Measurements from ENCODE around the gene SYCE3. TPM values are rescaled to one million over a fixed set of nuclear protein-coding genes. Genes with fewer than 3 reads are reported as not detected.

The SYCE3 gene
- total RNA-seq, 1 donor from 2014 or later = not detected

DNA sequence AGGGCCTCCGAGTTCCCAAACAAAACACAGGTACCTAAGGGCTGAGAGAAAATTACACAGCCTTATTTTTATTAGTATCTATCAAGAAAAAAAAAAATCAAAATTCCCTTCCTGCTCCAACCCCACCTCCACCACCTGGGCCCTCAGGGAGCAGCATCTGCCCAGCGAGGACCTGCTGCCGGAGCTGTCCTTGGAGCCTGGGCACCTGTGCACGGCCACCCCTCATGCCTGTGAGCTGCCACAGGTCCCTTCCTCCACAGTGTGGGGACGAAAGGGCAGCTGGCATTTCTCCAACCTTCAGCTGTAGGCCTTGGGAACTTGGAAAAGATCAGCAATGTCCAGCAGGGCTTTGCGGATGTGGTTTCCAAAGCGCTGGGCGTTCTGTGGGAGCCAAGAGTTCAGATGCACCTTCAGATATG lies 6.3 kb upstream of the SYCE3 start:
- Mint-ChIP-seq H3K4me1 (peaks cover 2% of the 10 kb centered on the region), H3K27ac (no peak overlapping the region), H3K36me3 (peaks cover 16% of the 10 kb centered on the region), H3K9me3 (no peaks in the 10 kb centered on the region), H3K27me3 (ENCODE audit: insufficient read depth, low read depth) (no peaks in the 10 kb centered on the region), H3K4me3 (no peak overlapping the region)
- Histone ChIP-seq H3K4me2 (no peak overlapping the region), H2AFZ (replicated peaks) (no peak overlapping the region), H3K4me1 (no peaks in the 10 kb centered on the region), H3K4me3 (no peak overlapping the region), H3K36me3 (no peaks in the 10 kb centered on the region), H3K79me2 (ENCODE audit: low read depth) (no peaks in the 10 kb centered on the region), H4K20me1 (ENCODE audit: low read depth) (no peaks in the 10 kb centered on the region), H3K9me3 (ENCODE audit: low read depth) (no peaks in the 10 kb centered on the region), H3F3A (ENCODE audit: low read depth) (no peaks in the 10 kb centered on the region), H3K27ac (no peak overlapping the region), H3K9ac (no peak overlapping the region), H3K27me3 (peaks cover 10% of the 10 kb centered on the region)
- no peak for DNase-seq (ENCODE audit: low spot score)
- TF ChIP-seq EZH2 (IDR thresholded peaks at IDR 0.05) (no peak), EZH2phosphoT487 (IDR thresholded peaks at IDR 0.05) (no peak)
- TF ChIP-seq, protein P1, sequence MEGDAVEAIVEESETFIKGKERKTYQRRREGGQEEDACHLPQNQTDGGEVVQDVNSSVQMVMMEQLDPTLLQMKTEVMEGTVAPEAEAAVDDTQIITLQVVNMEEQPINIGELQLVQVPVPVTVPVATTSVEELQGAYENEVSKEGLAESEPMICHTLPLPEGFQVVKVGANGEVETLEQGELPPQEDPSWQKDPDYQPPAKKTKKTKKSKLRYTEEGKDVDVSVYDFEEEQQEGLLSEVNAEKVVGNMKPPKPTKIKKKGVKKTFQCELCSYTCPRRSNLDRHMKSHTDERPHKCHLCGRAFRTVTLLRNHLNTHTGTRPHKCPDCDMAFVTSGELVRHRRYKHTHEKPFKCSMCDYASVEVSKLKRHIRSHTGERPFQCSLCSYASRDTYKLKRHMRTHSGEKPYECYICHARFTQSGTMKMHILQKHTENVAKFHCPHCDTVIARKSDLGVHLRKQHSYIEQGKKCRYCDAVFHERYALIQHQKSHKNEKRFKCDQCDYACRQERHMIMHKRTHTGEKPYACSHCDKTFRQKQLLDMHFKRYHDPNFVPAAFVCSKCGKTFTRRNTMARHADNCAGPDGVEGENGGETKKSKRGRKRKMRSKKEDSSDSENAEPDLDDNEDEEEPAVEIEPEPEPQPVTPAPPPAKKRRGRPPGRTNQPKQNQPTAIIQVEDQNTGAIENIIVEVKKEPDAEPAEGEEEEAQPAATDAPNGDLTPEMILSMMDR (IDR thresholded peaks at IDR 0.05) = no peak

DNA sequence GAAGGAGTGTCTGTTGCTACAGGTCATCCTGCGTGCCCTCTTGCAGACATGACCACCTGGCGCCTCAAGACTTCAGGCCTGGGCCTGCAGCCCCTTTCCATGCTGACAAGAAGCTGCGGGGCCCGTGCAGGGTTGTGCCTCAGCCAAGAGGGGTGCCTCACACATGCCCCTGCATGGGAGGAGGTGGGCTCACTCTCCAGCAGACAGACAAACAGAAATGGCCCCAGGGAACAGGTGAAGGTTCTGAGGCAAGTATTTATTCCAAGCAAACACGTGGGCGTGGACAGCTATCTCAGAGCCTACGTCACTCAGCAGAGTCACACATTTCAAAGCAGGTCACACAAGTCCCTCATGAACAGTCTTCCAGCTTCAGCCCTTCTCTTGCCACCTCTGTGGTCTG lies 5.9 kb upstream of the SYCE3 start:
- Mint-ChIP-seq H3K4me1 (peaks cover 5% of the 10 kb centered on the region), H3K27ac (no peak overlapping the region), H3K4me3 (no peak overlapping the region), H3K36me3 (peaks cover 16% of the 10 kb centered on the region), H3K27me3 (ENCODE audit: insufficient read depth, low read depth) (peaks cover 3% of the 10 kb centered on the region), H3K9me3 (no peaks in the 10 kb centered on the region)
- no peak for DNase-seq (ENCODE audit: low spot score)
- no peak overlapping the region for H3K27ac ChIP-seq
- no peak overlapping the region for H3K9ac ChIP-seq
- H3K9me3 ChIP-seq (ENCODE audit: low read depth) = no peaks in the 10 kb centered on the region
- H4K20me1 ChIP-seq (ENCODE audit: low read depth) = no peaks in the 10 kb centered on the region
- H3K36me3 ChIP-seq = no peaks in the 10 kb centered on the region
- no peaks in the 10 kb centered on the region for H3K79me2 ChIP-seq (ENCODE audit: low read depth)
- peaks cover under 1% of the 10 kb centered on the region for H3K4me1 ChIP-seq
- H3F3A ChIP-seq (ENCODE audit: low read depth) = no peaks in the 10 kb centered on the region
- H2AFZ ChIP-seq (replicated peaks) = no peak overlapping the region
- peaks cover 14% of the 10 kb centered on the region for H3K27me3 ChIP-seq
- TF ChIP-seq, protein P1 (IDR thresholded peaks at IDR 0.05) = no peak
- TF ChIP-seq EZH2phosphoT487 (IDR thresholded peaks at IDR 0.05) (no peak), EZH2 (IDR thresholded peaks at IDR 0.05) (no peak)
- H3K4me3 ChIP-seq = no peak overlapping the region
- no peak overlapping the region for H3K4me2 ChIP-seq

DNA sequence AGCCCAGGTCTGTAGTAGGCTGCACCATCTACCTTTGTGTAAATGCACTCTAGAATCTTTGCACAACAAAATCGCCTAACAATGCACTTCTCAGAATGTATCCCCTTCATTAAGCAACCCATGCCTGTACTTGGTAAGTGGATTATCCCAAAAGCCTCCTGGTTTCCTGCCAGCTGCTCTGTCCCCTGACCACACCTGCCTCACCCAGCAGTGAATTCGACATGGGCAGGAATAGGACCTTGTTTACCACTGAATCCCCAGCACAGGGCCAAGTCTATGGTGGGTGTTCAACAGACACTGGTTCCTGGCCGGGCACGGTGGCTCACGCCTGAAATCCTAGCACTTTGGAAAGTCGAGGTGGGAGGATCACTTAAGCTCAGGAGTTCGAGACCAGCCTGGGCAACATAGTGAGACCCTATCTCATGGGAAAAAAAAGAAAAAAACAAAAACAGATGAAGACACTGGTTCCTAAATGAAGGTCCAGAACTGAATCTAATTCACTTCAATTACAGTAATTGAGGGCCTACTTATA lies 5.1 kb upstream of the SYCE3 start:
- H3K27ac Mint-ChIP-seq = no peak overlapping the region

More for the DNA sequence above, 5.1 kb upstream of the SYCE3 start:
- Mint-ChIP-seq H3K4me1 (peaks cover 11% of the 10 kb centered on the region), H3K36me3 (peaks cover 16% of the 10 kb centered on the region), H3K27me3 (ENCODE audit: insufficient read depth, low read depth) (peaks cover 6% of the 10 kb centered on the region), H3K9me3 (no peaks in the 10 kb centered on the region), H3K4me3 (no peak overlapping the region)
- Histone ChIP-seq H2AFZ (replicated peaks) (no peak overlapping the region), H3F3A (ENCODE audit: low read depth) (peaks cover 5% of the 10 kb centered on the region), H3K9ac (no peak overlapping the region), H3K27ac (no peak overlapping the region), H3K9me3 (ENCODE audit: low read depth) (no peaks in the 10 kb centered on the region), H3K36me3 (no peaks in the 10 kb centered on the region), H4K20me1 (ENCODE audit: low read depth) (no peaks in the 10 kb centered on the region), H3K27me3 (peaks cover 20% of the 10 kb centered on the region), H3K4me2 (no peak overlapping the region), H3K79me2 (ENCODE audit: low read depth) (no peaks in the 10 kb centered on the region), H3K4me3 (no peak overlapping the region), H3K4me1 (peaks cover 5% of the 10 kb centered on the region)
- TF ChIP-seq EZH2 (IDR thresholded peaks at IDR 0.05) (no peak), EZH2phosphoT487 (IDR thresholded peaks at IDR 0.05) (no peak)
- TF ChIP-seq, protein P1 (IDR thresholded peaks at IDR 0.05) = no peak
- no peak for DNase-seq (ENCODE audit: low spot score)
